Retina (tissue), 1 donor: ENCODE data around the gene SRSF10.
"Not testable (repeated sequence)": the region's sequence is repeated elsewhere in the genome, so short reads cannot be mapped to it uniquely, and the experiment has no call there.

ENCODE experiments used
- DNase-seq: peaks from one replicate; pipeline ENCODE4 v3.0.0-alpha.2; 2016

SRSF10 gene

DNA sequence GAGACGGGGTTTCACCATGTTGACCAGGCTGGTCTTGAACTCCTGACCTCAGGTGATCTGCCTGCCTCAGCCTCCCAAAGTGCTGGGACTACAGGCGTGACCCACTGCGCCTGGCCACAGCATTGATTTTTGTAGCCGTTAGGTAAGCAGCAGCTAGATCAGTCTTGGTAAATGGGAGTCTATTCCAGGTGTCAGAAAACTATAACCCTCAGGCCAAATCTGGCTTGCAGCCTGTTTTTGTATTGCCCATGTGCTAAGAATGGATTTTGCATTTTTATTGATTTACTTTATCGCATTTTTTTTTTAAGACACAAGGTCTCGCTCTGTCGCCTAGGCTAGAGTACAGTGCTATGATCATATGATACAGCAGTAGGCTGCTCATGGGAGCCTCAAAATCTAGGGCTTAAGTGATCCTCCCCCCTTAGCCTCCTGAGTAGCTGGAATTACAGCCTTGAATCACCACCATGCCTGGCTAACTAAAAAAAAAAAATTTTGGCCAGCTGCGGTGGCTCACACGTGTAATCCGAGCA is 16.6 kb upstream of the SRSF10 start:
- DNase-seq = no peak

DNA sequence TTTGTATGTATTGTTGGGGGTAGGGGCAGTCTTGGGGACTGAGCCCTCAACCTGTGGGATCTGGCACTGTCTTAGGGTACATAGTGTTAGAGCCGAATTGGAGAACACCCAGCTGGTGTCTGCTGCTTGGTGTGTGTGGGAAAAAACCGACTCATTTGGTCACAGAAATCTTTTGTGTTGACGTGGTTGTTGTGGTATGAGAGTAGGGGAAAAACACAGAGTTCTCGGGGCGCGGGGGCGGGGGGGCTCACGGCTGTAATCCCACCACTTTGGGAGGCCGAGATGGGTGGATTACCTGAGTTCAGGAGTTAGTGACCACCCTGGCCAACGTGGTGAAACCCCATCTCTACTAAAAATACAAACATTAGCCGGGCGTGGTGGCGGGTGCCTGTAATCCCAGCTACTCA is 15.3 kb upstream of the SRSF10 start:
- DNase-seq = no peak

DNA sequence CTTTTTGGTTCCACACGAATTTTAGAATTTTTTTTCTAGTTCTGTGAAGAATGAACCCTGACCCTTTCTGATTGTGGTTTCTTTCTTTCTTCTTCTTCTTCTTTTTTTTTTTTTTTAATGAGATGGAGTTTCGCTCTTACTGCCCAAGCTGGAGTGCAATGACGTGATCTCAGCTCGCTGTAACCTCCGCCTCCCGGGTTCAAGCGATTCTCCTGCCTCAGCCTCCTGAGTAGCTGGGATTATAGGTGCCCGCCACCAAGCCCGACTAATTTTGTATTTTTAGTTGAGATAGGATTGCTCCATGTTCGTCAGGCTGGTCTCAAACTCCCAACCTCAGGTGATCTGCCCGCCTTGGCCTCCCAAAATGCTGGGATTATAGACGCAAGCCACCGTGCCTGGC is 11.9 kb upstream of the SRSF10 start:
- not testable (repeated sequence) for DNase-seq

DNA sequence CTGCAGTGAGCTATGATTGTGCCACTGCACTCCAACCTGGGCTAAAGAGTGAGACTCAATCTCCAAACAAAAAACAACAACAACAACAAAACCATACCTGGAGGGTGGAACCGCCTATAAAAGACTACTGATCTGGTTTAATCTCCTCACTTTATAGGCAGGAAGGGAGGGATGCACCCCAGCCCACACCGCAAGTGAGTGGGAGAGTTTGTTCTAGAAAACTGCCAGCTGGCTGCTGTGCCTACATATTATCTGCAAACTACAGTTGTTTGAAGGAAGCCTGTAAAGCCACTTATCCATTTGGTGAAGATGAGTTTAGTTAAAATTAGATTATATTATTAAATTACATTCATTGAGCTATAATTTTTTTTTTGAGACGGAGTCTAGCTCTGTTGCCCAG is 9.1 kb upstream of the SRSF10 start:
- DNase-seq = no peak

DNA sequence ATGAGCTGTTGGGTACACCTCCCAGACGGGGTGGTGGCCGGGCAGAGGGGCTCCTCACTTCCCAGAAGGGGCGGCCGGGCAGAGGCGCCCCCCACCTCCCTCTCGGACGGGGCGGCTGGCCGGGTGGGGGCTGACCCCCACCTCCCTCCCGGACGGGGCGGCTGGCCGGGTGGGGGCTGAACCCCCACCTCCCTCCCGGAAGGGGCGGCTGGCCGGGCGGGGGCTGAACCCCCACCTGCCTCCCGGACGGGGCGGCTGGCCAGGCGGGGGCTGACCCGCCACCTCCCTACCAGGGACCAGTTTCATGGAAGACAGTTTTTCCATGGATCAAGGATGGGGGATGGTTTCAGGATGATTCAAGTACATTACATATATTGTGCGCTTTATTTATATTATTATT is 6.9 kb upstream of the SRSF10 start:
- DNase-seq = not testable (repeated sequence)

DNA sequence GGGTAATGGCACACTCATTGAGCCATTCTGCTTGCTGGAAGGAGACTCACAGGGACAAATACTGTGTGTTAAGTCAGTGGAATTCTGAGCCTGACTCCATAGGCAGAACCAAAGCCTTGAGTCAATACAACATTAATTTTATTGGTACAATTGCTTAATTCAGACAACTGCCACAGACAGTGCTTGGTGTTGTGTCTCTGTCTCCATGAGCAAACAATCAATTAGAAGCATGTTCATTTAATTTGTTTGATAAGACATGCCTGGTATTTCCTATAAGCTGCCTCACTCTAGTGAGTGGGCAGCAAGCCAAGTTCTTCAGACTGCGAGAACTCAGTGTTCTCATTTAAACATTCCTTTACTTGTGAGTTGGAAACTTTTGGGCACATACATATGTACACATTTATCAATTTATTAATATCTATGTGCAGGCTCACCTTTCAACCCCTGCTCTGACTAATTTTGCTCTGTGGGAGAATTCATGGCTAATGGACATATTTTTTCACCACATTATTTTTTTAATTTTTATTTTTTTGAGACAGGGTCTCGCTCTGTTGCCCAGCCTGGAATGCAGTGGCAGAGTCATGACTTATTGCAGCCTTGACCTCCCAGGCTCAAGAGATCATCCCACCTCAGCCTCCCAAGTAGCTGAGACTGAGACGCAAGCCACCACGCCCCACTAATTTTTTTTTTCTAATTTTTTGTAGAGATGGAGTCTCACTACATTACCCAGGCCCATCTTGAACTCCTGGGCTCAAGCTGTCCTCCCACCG is 4.5 kb upstream of the SRSF10 start:
- no peak for DNase-seq

DNA sequence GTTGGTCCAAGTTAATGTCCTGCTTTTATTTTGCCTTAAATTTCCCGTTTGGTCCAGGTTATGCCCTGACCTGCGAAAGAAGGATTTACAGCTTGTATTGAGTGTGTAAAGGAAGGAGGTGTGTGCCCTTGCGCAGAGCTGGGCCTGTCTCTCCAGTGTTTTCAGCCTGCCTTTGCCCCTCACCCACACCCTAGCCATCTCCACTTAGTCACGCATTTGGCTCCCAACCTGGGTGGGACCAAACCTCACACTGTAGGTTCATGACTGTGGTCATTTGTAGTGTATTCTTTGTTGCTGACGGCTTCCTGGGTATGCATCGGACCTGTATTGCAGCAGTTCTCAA is 572 bp upstream of the SRSF10 start:
- no peak for DNase-seq

DNA sequence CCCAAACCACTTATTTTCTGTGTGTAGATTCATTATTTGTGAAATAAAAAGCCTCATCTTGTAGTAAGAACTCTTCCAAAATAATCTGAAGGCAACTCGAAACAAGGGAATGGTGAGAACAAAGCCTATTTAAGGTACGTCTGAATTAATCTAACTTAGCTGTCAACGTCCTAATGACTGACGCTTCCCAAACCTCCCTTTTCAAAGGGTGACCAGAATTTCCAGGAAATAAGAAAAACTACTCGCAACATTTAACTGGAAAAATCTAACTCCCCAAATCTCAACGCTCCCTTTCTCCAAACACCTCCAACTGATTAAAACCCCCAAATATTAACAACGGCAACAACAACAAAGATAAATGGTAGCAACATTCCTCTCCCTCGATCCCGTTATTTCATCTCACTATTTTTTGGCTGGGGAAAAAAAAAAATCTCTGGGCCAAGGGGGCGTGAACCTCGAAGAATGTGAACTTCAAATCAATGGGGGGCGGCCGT is 693 bp downstream of the SRSF10 start:
- DNase-seq = no peak

DNA sequence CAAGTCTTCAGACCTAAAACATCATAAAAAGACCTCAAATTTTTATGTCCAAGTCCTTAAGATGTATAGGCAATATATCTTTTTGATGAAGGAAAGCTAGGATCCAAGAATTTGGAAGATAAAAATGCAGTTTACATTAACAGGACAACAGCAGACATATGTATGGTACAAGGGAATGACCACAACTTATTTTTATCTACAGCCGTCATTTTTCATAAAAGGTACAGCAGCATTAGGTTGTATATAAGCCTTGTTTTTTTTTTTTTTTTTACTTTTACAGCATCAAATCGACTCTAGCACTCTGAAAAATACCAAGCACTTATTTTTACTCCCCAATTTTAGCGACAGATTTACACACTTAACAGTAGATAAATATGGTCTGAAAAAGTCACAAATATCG is 1.3 kb downstream of the SRSF10 start:
- DNase-seq = no peak

DNA sequence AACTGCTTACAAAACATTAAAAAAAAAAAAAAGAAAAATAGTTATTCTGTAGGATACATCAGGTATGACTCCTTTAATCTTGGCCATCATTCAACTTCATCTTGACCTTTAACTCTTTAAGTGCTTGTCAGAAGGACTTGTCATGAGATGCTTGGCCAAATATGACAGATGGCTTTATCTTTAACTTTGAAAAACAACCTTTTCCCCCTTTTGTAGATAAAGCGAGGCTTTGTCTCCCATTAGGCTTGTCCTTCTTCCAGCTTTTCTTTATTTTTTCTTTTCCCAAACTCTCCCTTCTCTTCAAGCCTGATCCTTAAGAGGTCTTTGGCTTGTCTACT is 2.3 kb downstream of the SRSF10 start:
- DNase-seq = no peak

DNA sequence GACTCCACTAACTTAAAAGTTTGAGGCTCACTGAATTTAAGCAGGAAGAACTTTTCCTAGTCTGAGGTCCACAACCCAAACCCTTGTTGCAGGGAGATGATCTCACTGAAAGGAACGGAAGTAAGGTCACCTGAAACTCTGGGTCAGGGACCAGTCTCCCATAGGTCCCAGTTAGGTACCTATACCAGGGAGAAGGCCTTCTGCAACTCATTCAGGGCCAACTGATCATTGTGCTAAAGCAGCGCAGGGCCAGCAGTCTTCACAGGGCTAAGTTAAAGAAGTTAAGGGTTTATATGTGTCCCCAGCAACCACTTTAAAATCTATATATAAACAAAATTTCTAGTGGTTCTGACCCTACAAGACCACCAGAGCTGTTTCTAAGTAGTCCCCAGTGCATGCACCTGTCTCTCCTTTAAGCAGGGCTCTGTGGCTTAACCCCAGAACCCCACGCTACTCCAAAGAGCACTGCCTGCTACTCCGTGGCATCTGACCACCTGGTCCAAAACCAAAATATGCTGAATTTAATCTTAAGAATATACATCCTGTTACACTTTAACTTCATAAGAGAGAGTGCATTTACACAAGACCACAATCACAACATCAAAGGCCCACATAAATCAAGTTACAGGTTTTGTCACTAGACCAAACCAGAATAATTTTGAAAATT is 2.8 kb downstream of the SRSF10 start:
- no peak for DNase-seq

DNA sequence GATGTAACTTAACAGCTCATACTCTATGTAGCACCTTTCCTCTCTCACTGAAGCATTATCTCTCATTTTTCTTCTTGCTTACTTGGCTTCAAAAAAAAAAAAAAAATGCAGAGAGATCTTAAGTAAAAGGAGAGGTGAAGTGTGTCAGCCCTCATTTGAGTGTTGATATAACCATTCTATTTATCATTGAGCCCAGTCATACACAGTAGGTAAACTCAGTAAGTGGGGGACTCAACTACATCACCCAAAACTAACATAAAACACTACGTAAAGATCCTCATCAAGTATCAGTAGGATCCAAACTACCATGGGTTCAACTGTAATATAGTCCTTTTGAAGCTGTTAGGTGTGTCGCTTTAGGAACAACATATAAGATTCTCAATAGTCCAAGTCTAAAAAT is 12.3 kb downstream of the SRSF10 start:
- DNase-seq = no peak

DNA sequence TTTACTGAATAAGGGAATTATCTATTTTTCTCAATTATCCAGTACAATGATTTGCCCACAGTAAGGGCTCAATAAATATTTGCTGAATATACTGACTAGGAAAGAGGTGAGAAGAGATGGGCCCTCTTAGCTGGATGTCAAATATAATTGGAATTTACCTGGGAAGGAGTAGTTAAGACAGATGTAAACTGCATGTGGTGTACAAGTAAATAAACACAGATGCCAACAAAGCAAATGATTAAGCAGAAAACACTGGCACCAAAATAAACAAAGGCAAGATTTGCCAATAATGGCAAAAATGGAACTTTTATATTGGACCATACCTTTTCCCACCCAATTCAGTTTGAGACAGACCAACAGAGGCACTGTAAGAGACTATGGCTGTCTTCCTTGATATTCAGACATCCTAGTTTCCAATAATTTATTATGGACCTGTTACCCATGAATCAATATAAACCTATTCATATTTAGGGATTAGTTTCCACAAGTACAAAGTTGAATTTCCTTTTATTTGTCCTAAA is 13.1 kb downstream of the SRSF10 start:
- DNase-seq = no peak

DNA sequence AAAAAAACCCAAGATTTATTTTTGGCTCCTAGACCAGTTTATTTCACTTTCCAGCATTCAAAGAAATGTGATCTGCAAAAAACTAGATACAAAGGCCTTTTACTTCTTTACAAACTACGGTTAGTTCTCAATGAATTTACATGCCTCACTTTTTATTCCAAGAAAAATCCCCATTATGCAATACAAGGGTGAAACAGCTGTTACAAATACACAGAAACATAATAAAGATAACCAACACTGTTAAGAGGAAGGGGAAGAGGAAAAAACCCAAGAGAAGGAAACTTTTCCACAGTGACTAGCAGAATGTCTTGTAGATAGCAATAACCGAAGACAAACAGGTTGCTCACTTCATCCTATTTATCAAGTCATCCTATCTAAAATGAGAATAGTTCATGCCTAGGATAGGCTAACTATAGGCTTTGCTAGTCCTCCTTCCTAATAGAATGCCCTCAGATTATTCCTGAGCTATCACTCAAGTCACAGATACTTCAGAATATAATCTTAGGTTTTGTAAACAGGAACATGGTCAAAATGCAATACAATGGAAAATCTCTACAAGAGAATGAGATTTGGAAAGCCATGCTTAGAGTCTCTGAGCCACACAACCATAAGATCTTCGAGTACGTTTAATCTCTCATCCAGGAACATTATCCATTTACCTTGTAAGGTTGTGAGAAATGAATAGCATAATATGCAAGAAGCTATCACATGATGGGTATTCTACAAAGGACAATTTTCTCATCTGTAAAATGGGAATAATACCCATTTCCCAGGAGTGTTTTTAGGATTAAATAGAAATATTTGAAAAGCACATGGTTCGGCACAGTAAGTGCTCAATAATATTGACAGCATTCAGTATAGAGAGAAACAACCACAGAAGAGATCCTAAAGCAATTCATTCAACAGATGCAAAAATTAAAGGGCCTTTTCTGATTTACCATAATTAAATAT is 15.1 kb downstream of the SRSF10 start:
- no peak for DNase-seq

DNA sequence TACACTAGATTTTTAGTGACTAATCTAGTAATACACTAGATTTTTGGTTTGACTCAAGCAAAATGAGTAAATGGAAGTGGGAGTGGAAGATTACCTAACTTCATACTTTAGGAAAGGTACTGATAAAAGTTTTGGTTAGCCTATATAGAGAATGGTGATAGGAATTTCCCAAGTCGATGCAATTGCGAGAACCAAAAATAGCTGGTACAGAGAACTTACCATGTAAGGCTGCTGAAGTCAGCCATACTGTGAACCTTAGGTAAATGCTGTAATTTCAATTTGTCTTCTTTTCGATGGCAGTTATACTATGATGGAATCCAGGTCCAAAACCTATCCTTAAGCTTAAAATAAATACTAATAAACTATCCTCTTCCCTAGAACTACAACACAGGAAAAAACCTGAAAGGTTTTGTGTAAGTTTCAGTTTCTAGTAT is 15.9 kb downstream of the SRSF10 start:
- no peak for DNase-seq

DNA sequence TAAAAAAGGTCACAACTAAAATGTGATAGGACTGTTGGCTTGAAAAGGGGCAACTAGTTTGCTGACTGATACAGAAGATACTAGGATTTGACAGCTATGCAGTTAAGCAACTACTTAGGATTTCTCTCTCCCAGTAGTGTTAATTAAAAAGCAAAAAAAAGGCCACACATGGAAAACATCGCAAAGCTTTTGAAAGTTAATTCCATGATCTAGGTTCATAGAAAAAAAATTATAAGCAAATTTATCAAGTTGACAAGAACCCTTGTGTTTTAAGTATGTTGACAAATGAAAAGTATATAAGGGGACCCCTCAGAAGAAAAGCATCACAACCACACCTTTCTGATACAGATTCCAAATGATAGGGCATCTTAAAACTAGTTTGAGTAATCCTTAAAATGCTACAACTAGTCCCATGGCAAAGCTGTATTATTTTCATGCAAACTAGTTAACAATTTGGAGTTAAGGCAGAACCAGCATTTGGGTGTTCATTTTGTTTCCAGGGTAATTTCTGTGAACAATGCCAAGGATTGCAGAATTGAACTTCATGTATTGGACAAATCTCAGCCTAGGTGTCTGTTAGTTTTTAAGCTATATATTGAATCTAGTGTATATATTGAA is 16.4 kb downstream of the SRSF10 start:
- DNase-seq = no peak

DNA sequence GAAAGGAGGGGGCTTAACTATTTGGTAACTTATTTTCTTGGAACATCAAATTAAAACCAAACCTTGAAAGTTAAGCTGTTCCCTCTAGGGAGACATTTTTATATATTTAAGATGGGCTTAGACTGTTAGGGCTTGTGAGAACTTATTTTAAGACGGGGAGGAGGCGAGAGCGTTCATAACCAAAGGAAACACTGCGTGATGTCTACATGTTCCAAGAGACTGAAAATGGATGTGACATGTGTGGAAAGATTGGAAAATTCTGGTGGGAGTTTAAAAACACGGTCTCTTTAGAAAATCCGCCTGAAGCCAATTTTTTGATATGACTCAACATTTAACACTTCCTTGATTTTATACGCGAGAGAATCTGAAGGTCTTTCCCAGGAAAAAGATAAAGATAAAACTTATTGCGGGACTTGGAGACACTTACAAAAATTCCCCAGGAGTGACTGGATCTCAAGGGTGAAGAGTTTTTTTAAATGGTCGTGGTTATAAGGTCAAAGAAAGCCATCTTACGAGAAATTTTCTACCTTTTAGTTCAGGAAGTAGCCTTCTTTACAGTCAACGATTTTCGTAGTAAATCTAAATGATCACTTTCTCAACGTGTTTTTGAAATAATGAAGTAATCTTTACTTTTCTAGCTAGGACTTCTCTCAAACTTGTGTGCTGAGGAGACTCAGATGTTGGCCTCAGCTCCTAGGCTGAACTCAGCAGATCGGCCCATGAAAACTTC is 19.7 kb downstream of the SRSF10 start:
- no peak for DNase-seq

DNA sequence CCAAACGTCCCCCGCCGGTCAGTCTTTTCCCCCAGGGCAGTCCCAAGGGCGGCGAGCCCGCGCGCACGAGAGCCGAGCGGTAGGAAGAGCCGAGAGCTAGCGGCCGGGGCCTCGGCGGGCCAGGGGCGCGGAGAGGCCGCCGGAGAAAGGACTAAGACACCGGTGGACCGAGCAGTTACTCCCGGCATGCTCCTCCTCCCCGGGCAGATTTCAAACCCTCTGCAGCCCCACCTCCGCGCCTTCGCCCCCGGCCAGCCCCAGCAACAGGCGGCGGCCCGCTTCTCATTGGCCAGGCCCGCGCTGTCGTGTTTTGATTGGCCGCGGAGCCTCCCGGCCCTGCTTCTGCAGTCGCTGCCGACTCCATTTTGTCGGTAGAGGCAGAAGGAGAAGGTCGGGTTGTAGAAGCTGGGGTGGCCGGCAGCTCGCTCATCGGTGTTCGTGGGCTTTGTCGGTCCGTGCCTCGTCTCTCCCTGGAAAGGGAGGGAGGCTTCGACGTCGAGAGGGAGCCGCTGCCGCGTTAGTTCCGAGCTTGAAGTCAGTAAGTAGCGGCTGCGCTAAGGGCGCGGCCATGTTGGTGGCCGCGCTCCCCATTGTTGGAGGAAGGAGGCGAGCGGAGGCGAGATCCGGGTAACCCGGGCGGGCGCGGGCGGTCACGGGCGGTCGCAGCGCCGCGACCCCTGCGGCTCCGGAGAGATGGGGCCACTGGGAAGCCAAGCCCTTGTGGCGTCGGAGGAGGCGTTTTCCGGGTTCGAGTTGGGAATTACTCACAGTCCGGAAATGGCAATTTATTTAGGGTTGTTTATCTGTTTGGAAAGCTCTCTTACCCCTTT is 20.5 kb downstream of the SRSF10 start, which contains the start of gene PNRC2:
Gene PNRC2 (plus strand): TSS at position 368 of the 830 bp plus-strand sequence. CDS start 1,630 bp downstream, outside the sequence.
- DNase-seq = peak; percentile 100

DNA sequence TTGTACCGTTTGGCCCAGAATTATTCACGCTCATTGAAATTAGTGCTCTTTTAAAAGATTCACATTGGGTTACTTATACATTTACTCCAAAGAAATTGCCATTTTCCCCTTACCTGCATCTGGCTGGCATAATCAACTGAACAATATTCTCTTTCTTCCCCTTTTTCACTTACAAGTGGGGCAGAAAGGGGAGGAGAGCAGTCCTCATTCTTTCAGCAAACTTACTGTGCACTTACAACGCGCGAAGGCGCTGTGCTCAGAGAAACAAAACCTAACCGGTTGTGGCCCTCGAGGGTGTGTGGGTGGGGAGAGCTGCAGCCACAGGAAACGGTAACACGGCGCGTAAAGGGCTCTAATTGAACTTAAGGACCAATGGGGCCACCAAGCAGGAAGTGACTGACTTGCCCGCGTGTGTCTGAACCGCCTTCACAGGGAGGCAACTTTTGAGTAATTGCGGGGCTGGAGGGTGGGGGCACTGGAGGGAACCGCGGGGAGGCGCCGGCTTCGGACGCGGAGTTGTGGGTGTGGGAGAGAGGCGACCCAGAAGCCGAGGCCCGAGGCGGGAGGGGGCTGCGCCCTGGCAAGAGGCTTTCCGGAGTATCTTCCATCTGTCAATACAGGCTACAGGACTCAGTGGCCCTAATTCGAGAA is 21.2 kb downstream of the SRSF10 start:
- DNase-seq = no peak
